IPS-20b (cell line): ENCODE results near the gene TNS1.

Source experiments
- H3K27ac ChIP-seq: one replicate; pipeline ENCODE4 v1.5.1; 2013; ENCODE audit warnings: low read length
- H3K27me3 ChIP-seq: 2 replicates; pipeline ENCODE4 v1.6.1; 2013; ENCODE audit warnings: mild to moderate bottlenecking, low read length, inconsistent platforms; ENCODE audit not compliant: insufficient read depth
- H3K36me3 ChIP-seq: 2 replicates; pipeline ENCODE4 v1.6.1; 2013; ENCODE audit warnings: low read depth, mild to moderate bottlenecking, inconsistent platforms, low read length, moderate library complexity; ENCODE audit not compliant: insufficient read depth
- H3K4me1 ChIP-seq: 2 replicates; pipeline ENCODE4 v1.6.1; 2013; ENCODE audit warnings: mild to moderate bottlenecking, control low read depth, inconsistent platforms, low read length, moderate library complexity; ENCODE audit not compliant: insufficient read depth
- H3K4me3 ChIP-seq: 2 replicates; pipeline ENCODE4 v1.5.1; 2013; ENCODE audit warnings: mild to moderate bottlenecking, low read length, inconsistent platforms
- H3K9ac ChIP-seq: 2 replicates; pipeline ENCODE4 v1.6.1; 2013; ENCODE audit warnings: low read depth, mild to moderate bottlenecking, inconsistent platforms, low read length, moderate library complexity
- H3K9me3 ChIP-seq: 2 replicates; pipeline ENCODE4 v1.6.1; 2013; ENCODE audit warnings: mild to moderate bottlenecking, low read depth, low read length, inconsistent platforms; ENCODE audit not compliant: insufficient read depth

TNS1 gene

GRCh38 chr2:217873371-217873770 is 129.4 kb downstream of the TNS1 start:
- Histone ChIP-seq H3K36me3 (no peaks in the 10 kb centered on the region), H3K27ac (no peak overlapping the region), H3K4me3 (no peak overlapping the region), H3K27me3 (no peaks in the 10 kb centered on the region), H3K9me3 (no peaks in the 10 kb centered on the region), H3K4me1 (no peaks in the 10 kb centered on the region), H3K9ac (no peak overlapping the region)

DNA sequence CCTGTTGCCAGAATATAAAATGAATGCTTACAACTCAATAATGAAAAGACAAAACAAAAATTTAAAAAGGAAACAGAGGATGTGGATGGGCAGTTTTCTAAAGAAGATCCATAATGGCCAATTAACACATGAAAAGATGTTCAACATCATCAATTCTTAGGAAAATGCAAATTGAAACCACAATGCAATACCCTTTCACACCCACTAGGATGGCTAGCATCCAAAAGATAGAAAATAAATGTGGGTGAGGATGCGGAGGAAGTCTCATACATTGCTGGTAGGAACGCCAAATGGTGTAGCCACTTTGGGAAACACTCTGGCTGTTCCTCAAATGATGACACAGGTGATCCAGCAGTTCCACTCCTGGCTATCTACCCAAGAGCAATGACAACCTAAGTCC is 130.5 kb downstream of the TNS1 start:
- no peak overlapping the region for H3K4me3 ChIP-seq
- no peaks in the 10 kb centered on the region for H3K4me1 ChIP-seq
- H3K27ac ChIP-seq = no peak overlapping the region
- no peaks in the 10 kb centered on the region for H3K36me3 ChIP-seq
- H3K9me3 ChIP-seq = no peaks in the 10 kb centered on the region
- no peak overlapping the region for H3K9ac ChIP-seq
- no peaks in the 10 kb centered on the region for H3K27me3 ChIP-seq

GRCh38 chr2:217870528-217871011 is 132.2 kb downstream of the TNS1 start:
- Histone ChIP-seq H3K4me1 (no peaks in the 10 kb centered on the region), H3K27ac (no peak overlapping the region), H3K4me3 (no peak overlapping the region), H3K36me3 (no peaks in the 10 kb centered on the region), H3K9ac (no peak overlapping the region), H3K27me3 (no peaks in the 10 kb centered on the region), H3K9me3 (no peaks in the 10 kb centered on the region)

- no peaks in the 10 kb centered on the region for H3K4me1 ChIP-seq
Measured at GRCh38 chr2:217868911-217869334, 133.9 kb downstream of the TNS1 start.

GRCh38 chr2:217868265-217868892 is 134.4 kb downstream of the TNS1 start:
- no peak overlapping the region for H3K27ac ChIP-seq
- no peaks in the 10 kb centered on the region for H3K9me3 ChIP-seq
- H3K4me1 ChIP-seq = no peaks in the 10 kb centered on the region
- no peaks in the 10 kb centered on the region for H3K36me3 ChIP-seq
- H3K9ac ChIP-seq = no peak overlapping the region
- H3K27me3 ChIP-seq = no peaks in the 10 kb centered on the region
- H3K4me3 ChIP-seq = no peak overlapping the region

More at GRCh38 chr2:217868911-217869334, 133.9 kb downstream of the TNS1 start:
- H3K4me3 ChIP-seq = no peak overlapping the region
- no peak overlapping the region for H3K27ac ChIP-seq
- H3K9ac ChIP-seq = no peak overlapping the region; the same call in 1 of the 2 replicates
- no peaks in the 10 kb centered on the region for H3K9me3 ChIP-seq
- H3K36me3 ChIP-seq = no peaks in the 10 kb centered on the region
- no peaks in the 10 kb centered on the region for H3K27me3 ChIP-seq

- Histone ChIP-seq H3K9ac (no peak overlapping the region), H3K36me3 (no peaks in the 10 kb centered on the region), H3K27ac (no peak overlapping the region), H3K4me1 (no peaks in the 10 kb centered on the region; the same call in 1 of the 2 replicates), H3K4me3 (no peak overlapping the region), H3K9me3 (no peaks in the 10 kb centered on the region), H3K27me3 (no peaks in the 10 kb centered on the region)
Measured at GRCh38 chr2:217866457-217866856, 136.3 kb downstream of the TNS1 start.

GRCh38 chr2:217864963-217865772 is 137.6 kb downstream of the TNS1 start:
- Histone ChIP-seq H3K27ac (no peak overlapping the region), H3K4me1 (no peaks in the 10 kb centered on the region; the same call in 1 of the 2 replicates), H3K27me3 (no peaks in the 10 kb centered on the region), H3K9me3 (no peaks in the 10 kb centered on the region), H3K36me3 (no peaks in the 10 kb centered on the region), H3K9ac (no peak overlapping the region), H3K4me3 (no peak overlapping the region)

DNA sequence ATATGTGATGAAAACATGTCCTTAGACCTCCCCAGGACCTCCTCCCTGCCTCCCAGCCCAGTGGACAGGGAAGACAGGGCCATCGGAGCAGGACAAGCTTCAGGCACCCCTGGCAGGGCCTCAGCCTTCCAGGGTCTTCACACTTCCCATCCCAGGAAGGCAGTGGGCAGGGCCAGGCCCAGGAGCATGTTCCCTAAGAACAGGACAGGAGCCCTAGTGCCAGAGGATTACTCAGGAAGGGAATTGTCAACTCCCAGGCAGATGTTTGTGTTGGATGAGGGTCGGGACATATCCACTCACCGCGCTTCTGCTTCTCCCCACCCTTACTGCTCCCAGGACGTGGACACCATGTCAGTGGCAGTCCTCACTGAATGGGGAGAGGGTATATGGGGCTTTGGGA is 138.9 kb downstream of the TNS1 start:
- H3K4me1 ChIP-seq = peaks cover 7% of the 10 kb centered on the region; the same call in 1 of the 2 replicates
- no peak overlapping the region for H3K9ac ChIP-seq
- H3K27ac ChIP-seq = no peak overlapping the region
- no peaks in the 10 kb centered on the region for H3K27me3 ChIP-seq
- H3K9me3 ChIP-seq = no peaks in the 10 kb centered on the region
- no peaks in the 10 kb centered on the region for H3K36me3 ChIP-seq
- no peak overlapping the region for H3K4me3 ChIP-seq

GRCh38 chr2:217861334-217861877 is 141.4 kb downstream of the TNS1 start:
- H3K27ac ChIP-seq = no peak overlapping the region
- no peaks in the 10 kb centered on the region for H3K36me3 ChIP-seq
- H3K27me3 ChIP-seq = no peaks in the 10 kb centered on the region
- H3K4me1 ChIP-seq = peaks cover 7% of the 10 kb centered on the region; the same call in 1 of the 2 replicates
- H3K9ac ChIP-seq = no peak overlapping the region
- H3K4me3 ChIP-seq = no peak overlapping the region
- H3K9me3 ChIP-seq = no peaks in the 10 kb centered on the region

DNA sequence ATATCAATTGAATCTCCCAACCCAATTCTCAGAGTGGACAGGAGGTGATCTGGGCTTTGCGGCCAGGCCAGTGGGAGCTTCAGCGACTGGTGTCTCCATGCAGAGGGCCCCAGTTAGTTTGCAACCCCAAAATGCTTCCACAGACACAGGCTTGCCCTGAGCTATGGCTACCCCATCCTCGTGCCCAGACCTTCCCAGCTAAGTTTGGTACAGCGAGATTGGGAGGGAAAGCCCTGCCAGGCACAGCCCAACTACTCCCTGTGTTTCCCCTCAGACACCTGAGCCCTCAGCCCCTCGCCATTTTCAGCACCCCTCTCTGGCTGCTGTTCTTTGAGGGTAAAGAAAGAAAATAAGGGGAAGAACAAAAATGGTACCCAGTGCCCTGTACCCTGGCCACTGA is 142.9 kb downstream of the TNS1 start:
- Histone ChIP-seq H3K9ac (no peak overlapping the region), H3K4me3 (no peak overlapping the region), H3K27me3 (no peaks in the 10 kb centered on the region), H3K9me3 (no peaks in the 10 kb centered on the region), H3K4me1 (peaks cover 7% of the 10 kb centered on the region; the same call in 1 of the 2 replicates), H3K36me3 (no peaks in the 10 kb centered on the region), H3K27ac (no peak overlapping the region)

DNA sequence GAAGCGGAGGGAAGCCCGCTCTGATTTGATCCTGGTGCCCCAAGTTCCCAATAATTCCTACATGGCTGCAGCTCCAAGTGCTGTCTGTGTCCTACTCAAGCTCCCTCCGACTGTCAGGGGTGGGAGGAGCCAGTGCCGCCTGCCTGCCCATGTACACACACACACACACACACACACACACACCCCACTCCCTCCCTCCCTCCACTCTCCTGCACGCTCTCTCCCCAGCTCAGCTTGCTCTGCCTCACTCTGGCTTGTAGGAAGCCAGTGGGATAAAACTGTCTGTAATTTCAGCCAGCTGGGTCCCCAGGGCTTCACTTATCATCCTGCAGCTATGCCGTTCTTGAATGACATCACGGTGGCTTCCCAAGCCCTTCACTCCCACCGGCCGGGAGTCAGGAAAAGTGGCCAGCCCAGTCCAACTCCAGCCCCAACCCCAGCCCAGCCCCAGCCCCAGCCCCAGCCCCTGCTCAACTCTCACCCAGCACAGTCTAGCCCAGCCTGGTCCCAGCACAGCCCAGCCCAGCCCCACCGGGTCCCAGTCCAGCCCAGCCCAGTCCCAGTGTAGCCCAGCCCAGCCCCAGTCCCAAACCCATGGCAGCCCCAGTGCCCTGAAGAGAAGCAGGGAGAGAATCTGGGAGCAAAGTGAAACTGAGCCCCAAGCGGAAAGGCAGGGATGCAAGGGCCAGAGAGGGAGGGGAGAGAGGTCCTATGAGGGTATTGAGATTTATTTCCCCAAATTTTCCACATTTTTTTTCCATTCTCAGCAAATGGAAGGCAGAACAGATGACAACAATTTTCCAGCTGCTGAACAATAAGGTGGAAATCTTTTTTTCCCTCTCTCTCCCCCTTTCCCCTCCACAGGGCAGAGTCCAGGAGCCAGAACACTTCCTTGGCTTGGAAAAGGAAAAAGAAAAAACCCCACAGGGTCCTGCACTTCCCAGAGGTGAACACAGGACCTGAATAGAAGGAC is 144.0 kb downstream of the TNS1 start:
- Histone ChIP-seq H3K9ac (no peak overlapping the region), H3K9me3 (no peaks in the 10 kb centered on the region), H3K27me3 (no peaks in the 10 kb centered on the region), H3K36me3 (no peaks in the 10 kb centered on the region), H3K27ac (no peak overlapping the region), H3K4me3 (no peak overlapping the region), H3K4me1 (peaks cover 7% of the 10 kb centered on the region; the same call in 1 of the 2 replicates)
